ENCODE measurements around the gene PHACTR3. TPM values are rescaled to one million over a fixed set of nuclear protein-coding genes. Genes with fewer than 3 reads are reported as not detected.
"Not testable (repeated sequence)": the region's sequence is repeated elsewhere in the genome, so short reads cannot be mapped to it uniquely, and the experiment has no call there.

PHACTR3 gene
- 5.0 TPM for polyA plus RNA-seq (ENCODE audit: insufficient read length)

- DNase-seq: no peak
Observed at GRCh38 chr20:59603781-59604541, at the start of gene PHACTR3. PHACTR3 (plus strand) TSS chr20:59604540; CDS start chr20:59605015, 475 bp downstream.

GRCh38 chr20:59557733-59558529 lies 46.4 kb upstream of the PHACTR3 start:
- DNase-seq: not testable (repeated sequence)

- DNase-seq: no peak
Observed at GRCh38 chr20:59559024-59559817, 45.1 kb upstream of the PHACTR3 start.

GRCh38 chr20:59559863-59560262 lies 44.5 kb upstream of the PHACTR3 start:
- DNase-seq: no peak

- DNase-seq: no peak
Observed at GRCh38 chr20:59560588-59561227, 43.6 kb upstream of the PHACTR3 start.

GRCh38 chr20:59561228-59561605 lies 43.1 kb upstream of the PHACTR3 start:
- no peak for DNase-seq

- no peak for DNase-seq
Observed at GRCh38 chr20:59561614-59562277, 42.6 kb upstream of the PHACTR3 start.

GRCh38 chr20:59564171-59564570 lies 40.2 kb upstream of the PHACTR3 start:
- no peak for DNase-seq

GRCh38 chr20:59564943-59565342 lies 39.4 kb upstream of the PHACTR3 start:
- no peak for DNase-seq

GRCh38 chr20:59565768-59566461 lies 38.4 kb upstream of the PHACTR3 start:
- no peak for DNase-seq

GRCh38 chr20:59566631-59567524 lies 37.5 kb upstream of the PHACTR3 start:
- DNase-seq: no peak

GRCh38 chr20:59567585-59568508 lies 36.5 kb upstream of the PHACTR3 start:
- no peak for DNase-seq

GRCh38 chr20:59568509-59569024 lies 35.8 kb upstream of the PHACTR3 start:
- no peak for DNase-seq

GRCh38 chr20:59569305-59569704 lies 35.0 kb upstream of the PHACTR3 start:
- DNase-seq: no peak

- DNase-seq: no peak
Observed at GRCh38 chr20:59571151-59571550, 33.2 kb upstream of the PHACTR3 start.

GRCh38 chr20:59571551-59572314 lies 32.6 kb upstream of the PHACTR3 start:
- peak; percentile 91 for DNase-seq

- no peak for DNase-seq
Observed at GRCh38 chr20:59572515-59572914, 31.8 kb upstream of the PHACTR3 start.

- DNase-seq: no peak
Observed at GRCh38 chr20:59573837-59574236, 30.5 kb upstream of the PHACTR3 start.
